GM12864 (cell line): ENCODE results near the gene FRMD8.
"Not testable (repeated sequence)": the region's sequence is repeated elsewhere in the genome, so short reads cannot be mapped to it uniquely, and the experiment has no call there.

Source experiments
- DNase-seq: peaks from one replicate; pipeline ENCODE4 v3.0.0-alpha.2; 2011; ENCODE audit warnings: low read depth
- H3K4me3 ChIP-seq: 2 replicates; pipeline ENCODE4 v1.5.1; 2011; ENCODE audit warnings: mild to moderate bottlenecking, low read depth, low read length, control low read depth
- CTCF ChIP-seq: IDR thresholded peaks from 2 replicates; pipeline ENCODE4 v1.5.1; 2011; ENCODE audit warnings: low read depth, mild to moderate bottlenecking, moderate library complexity, low read length, control low read depth, inconsistent platforms; ENCODE audit errors: missing control alignments

The FRMD8 gene

GRCh38 chr11:65412271-65413076, 26.0 kb downstream of the FRMD8 start:
- TF ChIP-seq CTCF, result no peak
- H3K4me3 ChIP-seq, result no peak overlapping the region
- DNase-seq, result no peak

GRCh38 chr11:65413077-65413664, 26.7 kb downstream of the FRMD8 start:
- not testable (repeated sequence) for H3K4me3 ChIP-seq, DNase-seq

- H3K4me3 ChIP-seq, result no peak overlapping the region
- DNase-seq, result no peak
- TF ChIP-seq CTCF, result no peak
Measured at GRCh38 chr11:65414776-65415498, 28.5 kb downstream of the FRMD8 start.

- H3K4me3 ChIP-seq, result peak overlapping the region; percentile 97; the same call in 1 of the 2 replicates
- no peak for TF ChIP-seq CTCF
- DNase-seq, result no peak
Measured at GRCh38 chr11:65415499-65416340, 29.3 kb downstream of the FRMD8 start.

GRCh38 chr11:65416341-65416824, 29.9 kb downstream of the FRMD8 start:
- DNase-seq, result no peak
- H3K4me3 ChIP-seq, result peak overlapping the region; percentile 97
- TF ChIP-seq CTCF, result peak; percentile 94

GRCh38 chr11:65416841-65417701, 30.6 kb downstream of the FRMD8 start:
- peak overlapping the region; percentile 97 for H3K4me3 ChIP-seq
- TF ChIP-seq CTCF, result no peak
- DNase-seq, result no peak
